K562 treated with DMSO at 1 percent for 12 hours (cell line): ENCODE measurements around the gene GK. TPM values are rescaled to one million over a fixed set of nuclear protein-coding genes. Genes with fewer than 3 reads are reported as not detected.

Source experiments
- total RNA-seq: library from RNA; unstranded; fragments of 300-600 nt; gene quantifications from 2 replicates; pipeline ENCODE4 v1.2.3, GENCODE V29; 2022; ENCODE audit not compliant: insufficient read depth

GK gene
- total RNA-seq = 4.3 and 10.1 TPM in 2 replicates

DNA sequence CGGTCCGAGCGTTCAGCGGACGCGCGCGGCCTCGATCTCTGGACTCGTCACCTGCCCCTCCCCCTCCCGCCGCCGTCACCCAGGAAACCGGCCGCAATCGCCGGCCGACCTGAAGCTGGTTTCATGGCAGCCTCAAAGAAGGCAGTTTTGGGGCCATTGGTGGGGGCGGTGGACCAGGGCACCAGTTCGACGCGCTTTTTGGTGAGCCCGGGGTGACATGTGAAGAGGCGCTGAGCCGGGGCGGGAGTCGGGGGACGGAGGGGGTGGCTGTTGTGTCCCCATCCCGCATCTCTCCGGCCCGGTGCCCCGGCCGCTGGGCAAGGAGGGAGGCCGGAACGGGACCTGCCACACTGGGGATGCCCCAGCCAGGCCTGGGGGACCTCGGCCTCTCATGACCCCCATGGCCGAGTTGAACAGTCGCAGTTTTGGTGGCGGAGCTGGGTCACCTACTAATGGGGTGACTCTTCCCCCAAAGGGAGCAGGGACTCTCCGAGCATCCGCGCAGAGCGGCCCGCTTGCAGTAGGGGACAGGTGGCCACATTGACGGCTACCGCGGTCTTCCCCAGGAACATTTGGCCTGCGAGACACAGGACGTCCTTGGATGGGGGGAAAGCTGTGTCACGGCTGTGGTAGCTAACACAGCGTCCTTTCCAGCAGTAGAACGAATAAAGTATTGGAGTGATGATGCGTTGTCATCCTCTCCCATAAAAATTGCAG lies at the start of gene GK:
Gene GK (plus strand): TSS at position 9 of the 717 bp plus-strand sequence. CDS start 115 bp downstream, at position 124.

Other genes with a start within 250 kb of the GK start
- gene TASL, start 75.7 kb upstream of the GK start, total RNA-seq = not detected in 2 replicates
- gene TAB3, start 235.8 kb downstream of the GK start, total RNA-seq = 2.6 and 27.4 TPM in 2 replicates